Stimulated activated naive CD8-positive, alpha-beta T cell treated with anti-CD3 and anti-CD28 coated beads, Interleukin-15, amount 100 ng/mL, for 72 hours (primary cell): ENCODE measurements around the gene YY1.
A peak's percentile ranks its signal among the peaks of the same experiment; 100 is the strongest.
"Not testable (repeated sequence)": the region's sequence is repeated elsewhere in the genome, so short reads cannot be mapped to it uniquely, and the experiment has no call there.

ENCODE experiments used
- ATAC-seq: fragments of 150-1000 bp; cut with Tn5 transposase; 2 replicates; pipeline ENCODE4 v1.10.0; 2021; ENCODE audit warnings: mild to moderate bottlenecking, moderate library complexity
- DNase-seq, 2 donors: peaks; one replicate each; pipeline ENCODE4 v3.0.0; 2021 to 2022
- H3K27ac Mint-ChIP-seq, 2 donors: one replicate each; pipeline ENCODE4 v1.8.0; 2022; ENCODE audit warnings: mild to moderate bottlenecking in 2 of 2, mixed read lengths in 2 of 2, moderate library complexity in 2 of 2
- H3K27me3 Mint-ChIP-seq: one replicate; pipeline ENCODE4 v1.8.0; 2022; ENCODE audit warnings: mixed read lengths
- H3K4me1 Mint-ChIP-seq: one replicate; pipeline ENCODE4 v1.8.0; 2022; ENCODE audit warnings: mild to moderate bottlenecking, mixed read lengths
- H3K4me3 Mint-ChIP-seq, 2 donors: one replicate each; pipeline ENCODE4 v1.8.0; 2022; ENCODE audit warnings: mild to moderate bottlenecking in 2 of 2, mixed read lengths in 2 of 2, moderate library complexity in 1 of 2
- H3K9me3 Mint-ChIP-seq, 2 donors: one replicate each; pipeline ENCODE4 v1.8.0; 2022; ENCODE audit warnings: mixed read lengths in 2 of 2

The YY1 gene

GRCh38 chr14:100225169-100225568 is 13.8 kb upstream of the YY1 start:
- DNase-seq (no peak), ATAC-seq (no peak)
- Mint-ChIP-seq H3K27me3 (no peaks in the 10 kb centered on the region), H3K4me3 (no peak overlapping the region), H3K9me3 (no peaks in the 10 kb centered on the region), H3K27ac (no peak overlapping the region), H3K4me1 (peaks cover 7% of the 10 kb centered on the region)

GRCh38 chr14:100230361-100230760 is 8.6 kb upstream of the YY1 start:
- peak overlapping the region in 1 of 2 donors; percentile 80 for H3K27ac Mint-ChIP-seq
- DNase-seq (no peak), ATAC-seq (no peak)
- H3K9me3 Mint-ChIP-seq = no peaks in the 10 kb centered on the region
- H3K27me3 Mint-ChIP-seq = no peaks in the 10 kb centered on the region
- peaks cover 27% of the 10 kb centered on the region for H3K4me1 Mint-ChIP-seq
- H3K4me3 Mint-ChIP-seq = no peak overlapping the region

- no peak for ATAC-seq
- no peak for DNase-seq
- H3K27ac Mint-ChIP-seq = no peak overlapping the region
- peaks cover 44% of the 10 kb centered on the region for H3K4me1 Mint-ChIP-seq
- no peaks in the 10 kb centered on the region for H3K27me3 Mint-ChIP-seq
- no peaks in the 10 kb centered on the region for H3K9me3 Mint-ChIP-seq
- H3K4me3 Mint-ChIP-seq = peak overlapping the region; percentile 48 to 57
These were observed 4.4 kb upstream of the YY1 start for GRCh38 chr14:100234511-100234910.

GRCh38 chr14:100236271-100236818 is 2.6 kb upstream of the YY1 start:
- not testable (repeated sequence) for DNase-seq, H3K27me3 Mint-ChIP-seq, ATAC-seq, H3K9me3 Mint-ChIP-seq
- Mint-ChIP-seq H3K4me1 (peaks cover 49% of the 10 kb centered on the region), H3K27ac (peak overlapping the region in 1 of 2 donors; percentile 92), H3K4me3 (peak overlapping the region; percentile 89 to 91)

- Mint-ChIP-seq H3K4me3 (peak overlapping the region; percentile 89 to 91), H3K4me1 (peaks cover 54% of the 10 kb centered on the region), H3K27me3 (no peaks in the 10 kb centered on the region), H3K9me3 (no peaks in the 10 kb centered on the region), H3K27ac (peak overlapping the region in 1 of 2 donors; percentile 92)
- no peak for DNase-seq
- no peak for ATAC-seq
These were observed 2.1 kb upstream of the YY1 start for GRCh38 chr14:100236881-100237280.

- Mint-ChIP-seq H3K27me3 (no peaks in the 10 kb centered on the region), H3K4me3 (peak overlapping the region; percentile 89 to 91), H3K9me3 (no peaks in the 10 kb centered on the region), H3K4me1 (peaks cover 59% of the 10 kb centered on the region), H3K27ac (peak overlapping the region; percentile 96 to 98)
- peak; percentile 64 to 67 for DNase-seq
- peak; percentile 41 for ATAC-seq
These were observed 1.1 kb upstream of the YY1 start for GRCh38 chr14:100237735-100238418.

- H3K27ac Mint-ChIP-seq = peak overlapping the region; percentile 83 to 88
- no peak for ATAC-seq
- no peaks in the 10 kb centered on the region for H3K27me3 Mint-ChIP-seq
- peak; percentile 43 to 50 for DNase-seq
- no peaks in the 10 kb centered on the region for H3K9me3 Mint-ChIP-seq
- H3K4me1 Mint-ChIP-seq = peaks cover 61% of the 10 kb centered on the region
- peak overlapping the region; percentile 80 to 91 for H3K4me3 Mint-ChIP-seq
These were observed 381 bp downstream of the YY1 start for GRCh38 chr14:100239211-100239839.

- peak; percentile 86 to 92 for DNase-seq
- Mint-ChIP-seq H3K27ac (peak overlapping the region; percentile 90 to 96), H3K9me3 (no peaks in the 10 kb centered on the region), H3K4me1 (peaks cover 61% of the 10 kb centered on the region), H3K4me3 (peak overlapping the region; percentile 91 to 92), H3K27me3 (no peaks in the 10 kb centered on the region)
- peak; percentile 53 for ATAC-seq
These were observed 1.1 kb downstream of the YY1 start for GRCh38 chr14:100239840-100240667.

- Mint-ChIP-seq H3K4me1 (peaks cover 61% of the 10 kb centered on the region), H3K27me3 (no peaks in the 10 kb centered on the region), H3K9me3 (no peaks in the 10 kb centered on the region), H3K4me3 (peak overlapping the region; percentile 91 to 92), H3K27ac (peak overlapping the region; percentile 90 to 96)
- DNase-seq (no peak), ATAC-seq (no peak)
These were observed 1.7 kb downstream of the YY1 start for GRCh38 chr14:100240668-100241032.

GRCh38 chr14:100241279-100241678 is 2.3 kb downstream of the YY1 start:
- DNase-seq (no peak), ATAC-seq (no peak)
- Mint-ChIP-seq H3K9me3 (no peaks in the 10 kb centered on the region), H3K4me1 (peaks cover 61% of the 10 kb centered on the region), H3K4me3 (peak overlapping the region; percentile 91 to 92), H3K27ac (peak overlapping the region; percentile 90 to 96), H3K27me3 (no peaks in the 10 kb centered on the region)

- Mint-ChIP-seq H3K4me3 (peak overlapping the region; percentile 91 to 92), H3K4me1 (peaks cover 68% of the 10 kb centered on the region), H3K9me3 (no peaks in the 10 kb centered on the region), H3K27ac (peak overlapping the region; percentile 34 to 54), H3K27me3 (no peaks in the 10 kb centered on the region)
- ATAC-seq = no peak
- DNase-seq = no peak
These were observed 4.1 kb downstream of the YY1 start for GRCh38 chr14:100243020-100243419.

GRCh38 chr14:100246809-100247428 is 8.0 kb downstream of the YY1 start:
- ATAC-seq = peak; percentile 20
- H3K4me3 Mint-ChIP-seq = peak overlapping the region; percentile 7 to 8
- H3K4me1 Mint-ChIP-seq = peaks cover 91% of the 10 kb centered on the region
- no peak for DNase-seq
- peak overlapping the region; percentile 12 to 37 for H3K27ac Mint-ChIP-seq
- H3K27me3 Mint-ChIP-seq = no peaks in the 10 kb centered on the region
- no peaks in the 10 kb centered on the region for H3K9me3 Mint-ChIP-seq

- Mint-ChIP-seq H3K9me3 (no peaks in the 10 kb centered on the region), H3K27ac (peak overlapping the region in 1 of 2 donors; percentile 94), H3K27me3 (no peaks in the 10 kb centered on the region), H3K4me3 (no peak overlapping the region), H3K4me1 (peaks cover 87% of the 10 kb centered on the region)
- DNase-seq (no peak), ATAC-seq (no peak)
These were observed 12.0 kb downstream of the YY1 start for GRCh38 chr14:100250732-100251465.

- ATAC-seq (no peak), DNase-seq (no peak)
- Mint-ChIP-seq H3K9me3 (no peaks in the 10 kb centered on the region), H3K27me3 (no peaks in the 10 kb centered on the region), H3K4me3 (no peak overlapping the region), H3K4me1 (peaks cover 87% of the 10 kb centered on the region), H3K27ac (no peak overlapping the region)
These were observed 13.7 kb downstream of the YY1 start for GRCh38 chr14:100252684-100253083.
